Hepatocyte (in vitro differentiated cells): ENCODE data around the gene PER2. TPM values are rescaled to one million over a fixed set of nuclear protein-coding genes. Genes with fewer than 3 reads are reported as not detected.

Experiments
- DNase-seq: peaks from one replicate; pipeline ENCODE4 v3.0.0-alpha.2; 2016; ENCODE audit warnings: low spot score
- H2AFZ ChIP-seq: fragments of 200-600 bp; sonication (generic); 2 replicates; pipeline ENCODE4 v1.6.0; 2016; ENCODE audit warnings: antibody characterized with exemption, mild to moderate bottlenecking
- H3K27ac ChIP-seq: fragments of 200-600 bp; sonication (generic); 2 replicates; pipeline ENCODE4 v1.5.1; 2016; ENCODE audit warnings: mild to moderate bottlenecking
- H3K27me3 ChIP-seq: fragments of 200-600 bp; sonication (generic); 2 replicates; pipeline ENCODE4 v1.6.1; 2016
- H3K36me3 ChIP-seq: fragments of 200-600 bp; sonication (generic); replicated peaks from 2 replicates; pipeline ENCODE4 v1.5.1; 2016; ENCODE audit warnings: low read depth; ENCODE audit not compliant: insufficient read depth
- H3K4me1 ChIP-seq: fragments of 200-600 bp; sonication (generic); 2 replicates; pipeline ENCODE4 v1.5.1; 2016; ENCODE audit warnings: mild to moderate bottlenecking, moderate library complexity; ENCODE audit not compliant: insufficient read depth
- H3K4me2 ChIP-seq: fragments of 200-600 bp; sonication (generic); 2 replicates; pipeline ENCODE4 v1.6.0; 2016
- H3K4me3 ChIP-seq: fragments of 200-600 bp; sonication (generic); 2 replicates; pipeline ENCODE4 v1.5.1; 2016; ENCODE audit warnings: mild to moderate bottlenecking
- H3K79me2 ChIP-seq: fragments of 200-600 bp; sonication (generic); 2 replicates; pipeline ENCODE4 v1.6.0; 2017; ENCODE audit warnings: mild to moderate bottlenecking
- H3K9me2 ChIP-seq: fragments of 200-600 bp; sonication (generic); replicated peaks from 2 replicates; pipeline ENCODE4 v1.6.0; 2017; ENCODE audit warnings: mild to moderate bottlenecking; ENCODE audit not compliant: insufficient read depth
- H3K9me3 ChIP-seq: fragments of 200-600 bp; sonication (generic); 2 replicates; pipeline ENCODE4 v1.5.1; 2016; ENCODE audit warnings: low read depth, mild to moderate bottlenecking
- H4K20me1 ChIP-seq: fragments of 200-600 bp; sonication (generic); 2 replicates; pipeline ENCODE4 v1.6.0; 2016; ENCODE audit warnings: mild to moderate bottlenecking; ENCODE audit not compliant: insufficient read depth, poor library complexity, severe bottlenecking
- EZH2 ChIP-seq: fragments of 200-600 bp; sonication (generic); IDR thresholded peaks from 2 replicates; pipeline ENCODE4 v1.6.1; 2016; ENCODE audit warnings: antibody characterized with exemption, mild to moderate bottlenecking, borderline replicate concordance
- EZH2phosphoT487 ChIP-seq: fragments of 200-600 bp; sonication (generic); IDR thresholded peaks from one replicate; pipeline ENCODE4 v1.6.1; 2018; ENCODE audit warnings: antibody characterized with exemption, mild to moderate bottlenecking, low read depth, moderate library complexity; ENCODE audit not compliant: unreplicated experiment, severe bottlenecking
- WGBS: methylation state at CpG from one replicate; pipeline ENCODE4 v1.1.6; 2016; ENCODE audit warnings: low lambda C conversion rate; ENCODE audit errors: missing lambda C conversion rate; 5-methylcytosine and 5-hydroxymethylcytosine counted together
- polyA plus RNA-seq: library from polyadenylated mRNA; unstranded; fragments of >200 nt; fragmentation: Nextera tagmentation; extraction: Ambion mirVana; gene quantifications from 2 replicates; pipeline ENCODE4 v1.2.1, GENCODE V29; 2016
- total RNA-seq: library from RNA; depleted of rRNA; stranded (reverse); fragments of >200 nt; gene quantifications from 2 replicates; pipeline ENCODE4 v1.2.3, GENCODE V29; 2014
- TF ChIP-seq, protein P1 (sequence below): fragments of 200-600 bp; sonication (generic); IDR thresholded peaks from 2 replicates; pipeline ENCODE4 v1.5.1; 2016; ENCODE audit warnings: antibody characterized with exemption, mild to moderate bottlenecking; ENCODE audit not compliant: poor library complexity

The PER2 gene
- total and polyA plus RNA-seq, 2 experiments from 2014 or later = 6.0 to 8.9 TPM

GRCh38 chr2:238322001-238322411 lies 33.6 kb upstream of the PER2 start:
- Histone ChIP-seq H3K4me2 (peak overlapping the region; percentile 76), H3K4me3 (no peak overlapping the region), H2AFZ (no peak overlapping the region), H3K27ac (no peak overlapping the region), H3K9me2 (no peaks in the 10 kb centered on the region), H4K20me1 (no peaks in the 10 kb centered on the region), H3K9me3 (no peaks in the 10 kb centered on the region), H3K4me1 (no peaks in the 10 kb centered on the region), H3K79me2 (peaks cover 16% of the 10 kb centered on the region), H3K36me3 (no peaks in the 10 kb centered on the region), H3K27me3 (no peaks in the 10 kb centered on the region)
- 96% methylated on average over 10 of the region's 10 CpGs for WGBS
- TF ChIP-seq, protein P1, sequence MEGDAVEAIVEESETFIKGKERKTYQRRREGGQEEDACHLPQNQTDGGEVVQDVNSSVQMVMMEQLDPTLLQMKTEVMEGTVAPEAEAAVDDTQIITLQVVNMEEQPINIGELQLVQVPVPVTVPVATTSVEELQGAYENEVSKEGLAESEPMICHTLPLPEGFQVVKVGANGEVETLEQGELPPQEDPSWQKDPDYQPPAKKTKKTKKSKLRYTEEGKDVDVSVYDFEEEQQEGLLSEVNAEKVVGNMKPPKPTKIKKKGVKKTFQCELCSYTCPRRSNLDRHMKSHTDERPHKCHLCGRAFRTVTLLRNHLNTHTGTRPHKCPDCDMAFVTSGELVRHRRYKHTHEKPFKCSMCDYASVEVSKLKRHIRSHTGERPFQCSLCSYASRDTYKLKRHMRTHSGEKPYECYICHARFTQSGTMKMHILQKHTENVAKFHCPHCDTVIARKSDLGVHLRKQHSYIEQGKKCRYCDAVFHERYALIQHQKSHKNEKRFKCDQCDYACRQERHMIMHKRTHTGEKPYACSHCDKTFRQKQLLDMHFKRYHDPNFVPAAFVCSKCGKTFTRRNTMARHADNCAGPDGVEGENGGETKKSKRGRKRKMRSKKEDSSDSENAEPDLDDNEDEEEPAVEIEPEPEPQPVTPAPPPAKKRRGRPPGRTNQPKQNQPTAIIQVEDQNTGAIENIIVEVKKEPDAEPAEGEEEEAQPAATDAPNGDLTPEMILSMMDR = no peak
- no peak for TF ChIP-seq EZH2phosphoT487
- no peak for TF ChIP-seq EZH2
- DNase-seq = no peak

GRCh38 chr2:238321467-238321866 lies 33.1 kb upstream of the PER2 start:
- no peaks in the 10 kb centered on the region for H3K4me1 ChIP-seq
- H3K79me2 ChIP-seq = peaks cover 16% of the 10 kb centered on the region
- H3K27ac ChIP-seq = no peak overlapping the region
- H3K36me3 ChIP-seq = no peaks in the 10 kb centered on the region
- TF ChIP-seq, protein P1 = no peak
- TF ChIP-seq EZH2phosphoT487 (no peak), EZH2 (no peak)
- no peak overlapping the region for H2AFZ ChIP-seq
- no peak for DNase-seq
- H3K4me2 ChIP-seq = peak overlapping the region; percentile 76
- no peaks in the 10 kb centered on the region for H3K9me3 ChIP-seq
- H3K9me2 ChIP-seq = no peaks in the 10 kb centered on the region
- H3K27me3 ChIP-seq = no peaks in the 10 kb centered on the region
- no peaks in the 10 kb centered on the region for H4K20me1 ChIP-seq
- 77% methylated on average over 9 of the region's 9 CpGs for WGBS
- H3K4me3 ChIP-seq = no peak overlapping the region

DNA sequence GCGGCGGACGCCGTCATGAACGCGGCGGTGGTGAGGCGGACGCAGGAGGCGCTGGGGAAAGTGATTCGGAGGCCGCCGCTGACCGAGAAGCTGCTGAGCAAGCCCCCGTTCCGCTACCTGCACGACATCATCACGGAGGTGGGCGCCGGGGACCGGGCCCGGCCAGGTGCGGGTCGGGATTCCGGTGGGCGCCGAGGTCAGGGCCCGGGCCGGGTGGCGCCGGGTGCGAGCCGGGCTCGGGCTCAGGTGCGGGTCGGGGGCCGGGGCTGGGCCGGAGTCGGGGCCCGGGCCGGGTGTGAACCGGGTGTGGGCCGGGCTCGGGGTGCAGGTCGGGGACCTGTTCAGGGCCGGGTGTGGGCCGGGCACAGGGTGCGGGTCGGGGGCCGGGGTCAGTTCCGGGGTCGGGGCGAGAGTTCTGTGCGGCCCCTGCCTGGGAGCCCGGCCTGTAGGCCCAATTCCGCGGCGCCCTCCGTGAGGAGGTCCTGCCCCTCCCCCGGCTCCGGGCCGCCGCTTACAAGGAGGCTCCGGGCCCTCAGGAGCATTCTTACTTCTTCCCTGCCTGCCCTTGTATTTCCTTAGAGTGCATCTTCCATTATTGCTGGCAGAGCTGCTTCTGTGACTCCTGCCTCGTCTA lies 32.4 kb upstream of the PER2 start:
- Histone ChIP-seq H3K27ac (no peak overlapping the region), H4K20me1 (no peaks in the 10 kb centered on the region), H3K9me3 (no peaks in the 10 kb centered on the region), H2AFZ (peak overlapping the region; percentile 68), H3K4me2 (peak overlapping the region; percentile 76), H3K36me3 (no peaks in the 10 kb centered on the region), H3K27me3 (no peaks in the 10 kb centered on the region), H3K9me2 (no peaks in the 10 kb centered on the region), H3K79me2 (peaks cover 16% of the 10 kb centered on the region), H3K4me3 (peak overlapping the region; percentile 60), H3K4me1 (no peaks in the 10 kb centered on the region)
- DNase-seq = peak; percentile 46
- WGBS = 1% methylated on average over 12 of the region's 65 CpGs
- TF ChIP-seq, protein P1 = no peak
- TF ChIP-seq EZH2phosphoT487 (no peak), EZH2 (no peak)

DNA sequence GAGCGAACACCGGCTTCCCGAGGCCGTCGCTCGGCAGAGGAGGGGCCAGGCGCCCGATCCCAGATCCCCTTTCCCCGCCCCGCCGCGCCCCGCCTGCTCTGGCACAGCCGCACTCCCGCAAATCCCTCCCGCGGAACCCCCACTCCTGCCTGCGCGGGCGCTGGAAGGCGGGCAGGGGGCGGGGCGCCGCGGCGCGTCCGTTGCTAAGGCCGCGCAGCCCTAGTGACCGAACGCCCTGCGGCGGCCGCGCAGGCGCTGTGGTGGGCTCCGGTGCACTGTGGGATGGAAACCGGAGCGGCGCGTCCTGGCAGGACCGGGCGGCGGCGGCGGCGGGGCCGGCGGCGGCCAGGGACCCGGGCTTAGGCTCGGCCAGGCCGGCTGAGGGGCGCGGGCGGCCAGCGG lies 31.8 kb upstream of the PER2 start, which contains the start of gene TRAF3IP1:
Gene TRAF3IP1, plus strand, starts transcription at position 273 of the 402 bp plus-strand sequence. CDS start 145 bp downstream, outside the sequence.
- WGBS = 0% methylated on average over 23 of the region's 58 CpGs
- Histone ChIP-seq H3K4me2 (peak within 1 kb of the TSS; percentile 79), H3K9me2 (no peaks in the 10 kb centered on the region), H3K4me3 (peak within 1 kb of the TSS; percentile 60), H3K27me3 (no peaks in the 10 kb centered on the region), H3K36me3 (no peaks in the 10 kb centered on the region), H3K9me3 (no peaks in the 10 kb centered on the region), H3K27ac (peak within 1 kb of the TSS; percentile 72), H4K20me1 (no peaks in the 10 kb centered on the region), H2AFZ (peak within 1 kb of the TSS; percentile 71), H3K79me2 (peaks cover 16% of the 10 kb centered on the region), H3K4me1 (no peaks in the 10 kb centered on the region)
- TF ChIP-seq, protein P1 = no peak
- TF ChIP-seq EZH2phosphoT487 (no peak), EZH2 (no peak)
- peak; percentile 98 for DNase-seq
